Tibial nerve (tissue), 3 donors: Measurements from ENCODE around the gene EFR3B.

Experiments
- POLR2A ChIP-seq, 2 donors: fragments of 450-650 bp; IDR thresholded peaks; one replicate each; pipeline ENCODE4 v1.6.1; 2017; ENCODE audit warnings: antibody characterized with exemption in 2 of 2, mild to moderate bottlenecking in 2 of 2, moderate library complexity in 2 of 2
- TF ChIP-seq, protein P1 (sequence below), 5 experiments: fragments of 200-600 bp in 3 of 5; fragments of 450-650 bp in 2 of 5; sonication (generic) in 3 of 5; IDR thresholded peaks; one replicate each; pipeline ENCODE4 v1.5.1; 2016 to 2019; ENCODE audit warnings: antibody characterized with exemption in 5 of 5, mild to moderate bottlenecking in 3 of 5, moderate library complexity in 2 of 5

DNA sequence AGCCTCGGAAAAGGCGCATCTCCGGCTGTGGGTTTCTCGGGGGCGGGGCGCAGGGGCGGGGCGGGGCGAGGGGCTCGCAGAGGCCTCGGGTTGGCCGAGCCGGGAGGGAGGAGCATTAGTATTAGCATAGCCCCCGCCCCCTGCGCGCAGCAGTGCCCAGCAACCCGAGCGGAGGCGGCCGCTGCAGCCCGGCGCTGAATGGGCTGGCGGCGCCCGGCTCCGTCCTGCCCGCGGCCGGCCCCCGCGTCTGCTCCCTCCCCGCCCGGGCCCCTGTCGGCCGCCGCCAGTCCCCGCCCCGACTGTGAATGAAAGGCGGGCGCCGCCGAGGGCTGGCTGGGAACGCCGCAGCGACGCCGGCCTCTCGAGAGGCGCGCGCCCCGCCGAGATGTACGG lies at the start of gene EFR3B:
- TF ChIP-seq, protein P1, sequence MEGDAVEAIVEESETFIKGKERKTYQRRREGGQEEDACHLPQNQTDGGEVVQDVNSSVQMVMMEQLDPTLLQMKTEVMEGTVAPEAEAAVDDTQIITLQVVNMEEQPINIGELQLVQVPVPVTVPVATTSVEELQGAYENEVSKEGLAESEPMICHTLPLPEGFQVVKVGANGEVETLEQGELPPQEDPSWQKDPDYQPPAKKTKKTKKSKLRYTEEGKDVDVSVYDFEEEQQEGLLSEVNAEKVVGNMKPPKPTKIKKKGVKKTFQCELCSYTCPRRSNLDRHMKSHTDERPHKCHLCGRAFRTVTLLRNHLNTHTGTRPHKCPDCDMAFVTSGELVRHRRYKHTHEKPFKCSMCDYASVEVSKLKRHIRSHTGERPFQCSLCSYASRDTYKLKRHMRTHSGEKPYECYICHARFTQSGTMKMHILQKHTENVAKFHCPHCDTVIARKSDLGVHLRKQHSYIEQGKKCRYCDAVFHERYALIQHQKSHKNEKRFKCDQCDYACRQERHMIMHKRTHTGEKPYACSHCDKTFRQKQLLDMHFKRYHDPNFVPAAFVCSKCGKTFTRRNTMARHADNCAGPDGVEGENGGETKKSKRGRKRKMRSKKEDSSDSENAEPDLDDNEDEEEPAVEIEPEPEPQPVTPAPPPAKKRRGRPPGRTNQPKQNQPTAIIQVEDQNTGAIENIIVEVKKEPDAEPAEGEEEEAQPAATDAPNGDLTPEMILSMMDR (IDR thresholded peaks at IDR 0.05) = peak in 2 of 5 experiments; percentile 30 to 45
- peak in 1 of 2 donors; percentile 65 for TF ChIP-seq POLR2A (IDR thresholded peaks at IDR 0.05)
